Esophagus muscularis mucosa (tissue), 3 donors: ENCODE measurements around the gene MISP3.

Experiments
- CTCF ChIP-seq, 3 experiments: fragments of 200-600 bp in 2 of 3; fragments of 450-650 bp in 1 of 3; sonication (generic) in 2 of 3; IDR thresholded peaks; one replicate each; pipeline ENCODE4 v1.5.1; 2017 to 2019; ENCODE audit warnings: antibody characterized with exemption in 3 of 3, mild to moderate bottlenecking in 2 of 3, moderate library complexity in 1 of 3
- POLR2A ChIP-seq: fragments of 450-650 bp; IDR thresholded peaks from one replicate; pipeline ENCODE4 v1.6.1; 2017; ENCODE audit warnings: antibody characterized with exemption, moderate library complexity, mild to moderate bottlenecking, low read depth

GRCh38 chr19:14112809-14113385 is 40.3 kb downstream of the MISP3 start:
- TF ChIP-seq CTCF (IDR thresholded peaks at IDR 0.05) (no peak), POLR2A (no peak)
